Liver (tissue), 9 donors: ENCODE results near the gene RBKS. TPM values are rescaled to one million over a fixed set of nuclear protein-coding genes. Genes with fewer than 3 reads are reported as not detected.

Experiments used
- DNase-seq: peaks from one replicate; pipeline ENCODE4 v3.0.0-alpha.2; 2017; ENCODE audit warnings: low spot score
- H3K27ac ChIP-seq, 2 donors: one replicate each; pipeline ENCODE4 v1.7.0; 2013; ENCODE audit warnings: inconsistent platforms in 2 of 2, low read length in 2 of 2, control low read depth in 1 of 2, low read depth in 1 of 2, mild to moderate bottlenecking in 1 of 2
- H3K27me3 ChIP-seq, 4 donors: one replicate each; pipeline versions ENCODE4 v1.6.1 to v1.7.0; 2013; ENCODE audit warnings: low read length in 3 of 4, inconsistent platforms in 1 of 4, mild to moderate bottlenecking in 1 of 4, moderate library complexity in 1 of 4; ENCODE audit not compliant: control insufficient read depth in 4 of 4, insufficient read depth in 4 of 4
- H3K36me3 ChIP-seq, 4 donors: one replicate each; pipeline versions ENCODE4 v1.6.1 to v1.7.0; 2013; ENCODE audit warnings: low read length in 3 of 4, mild to moderate bottlenecking in 3 of 4, low read depth in 1 of 4, moderate library complexity in 1 of 4; ENCODE audit not compliant: control insufficient read depth in 4 of 4, insufficient read depth in 3 of 4
- H3K4me1 ChIP-seq, 4 donors: one replicate each; pipeline versions ENCODE4 v1.6.1 to v1.7.0; 2013; ENCODE audit warnings: low read length in 3 of 4, mild to moderate bottlenecking in 3 of 4, moderate library complexity in 1 of 4; ENCODE audit not compliant: control insufficient read depth in 4 of 4, insufficient read depth in 4 of 4
- H3K4me3 ChIP-seq, 3 donors: one replicate each; pipeline versions ENCODE4 v1.6.1 to v1.7.0; 2013; ENCODE audit warnings: low read length in 3 of 3, control low read depth in 1 of 3, low read depth in 1 of 3, mild to moderate bottlenecking in 1 of 3
- H3K9ac ChIP-seq, 2 donors: one replicate each; pipeline ENCODE4 v1.7.0; 2013; ENCODE audit warnings: low read length in 2 of 2, mild to moderate bottlenecking in 2 of 2, moderate library complexity in 2 of 2, control low read depth in 1 of 2, low read depth in 1 of 2
- H3K9me3 ChIP-seq, 4 donors: one replicate each; pipeline versions ENCODE4 v1.6.1 to v1.7.0; 2013; ENCODE audit warnings: low read length in 3 of 4; ENCODE audit not compliant: control insufficient read depth in 4 of 4
- ATF3 ChIP-seq: IDR thresholded peaks from 2 replicates; pipeline ENCODE4 v1.6.1; 2016; ENCODE audit warnings: antibody characterized with exemption
- CTCF ChIP-seq: fragments of 150-350 bp; IDR thresholded peaks from 2 replicates; pipeline ENCODE4 v1.5.1; 2017; ENCODE audit warnings: improper control_type of control experiment, low read depth, low read length; ENCODE audit not compliant: missing input control
- EGR1 ChIP-seq, 2 donors: IDR thresholded peaks; 2 replicates each; pipeline ENCODE4 v1.6.1; 2016 to 2018; ENCODE audit warnings: antibody characterized with exemption in 2 of 2, low read depth in 2 of 2
- FOXA1 ChIP-seq: IDR thresholded peaks from 2 replicates; pipeline ENCODE4 v1.6.1; 2016; ENCODE audit warnings: antibody characterized with exemption
- FOXA2 ChIP-seq: IDR thresholded peaks from 2 replicates; pipeline ENCODE4 v1.6.1; 2016; ENCODE audit warnings: antibody characterized with exemption
- GABPA ChIP-seq, 2 donors: IDR thresholded peaks in 1 of 2; conservative IDR thresholded peaks in 1 of 2; 2 replicates each; pipeline ENCODE4 v1.6.1; 2016; ENCODE audit warnings: antibody characterized with exemption in 2 of 2, mild to moderate bottlenecking in 1 of 2, moderate library complexity in 1 of 2
- HNF4A ChIP-seq, 2 donors: conservative IDR thresholded peaks; 2 replicates each; pipeline ENCODE4 v1.6.1; 2016; ENCODE audit warnings: antibody characterized with exemption in 2 of 2, mild to moderate bottlenecking in 2 of 2
- HNF4G ChIP-seq: IDR thresholded peaks from 2 replicates; pipeline ENCODE4 v1.6.1; 2016; ENCODE audit warnings: antibody characterized with exemption
- JUND ChIP-seq, 2 donors: IDR thresholded peaks; 2 replicates each; pipeline ENCODE4 v1.6.1; 2016; ENCODE audit warnings: antibody characterized with exemption in 2 of 2
- MAX ChIP-seq: IDR thresholded peaks from 2 replicates; pipeline ENCODE4 v1.6.1; 2016; ENCODE audit warnings: antibody characterized with exemption
- NR2F2 ChIP-seq: IDR thresholded peaks from 2 replicates; pipeline ENCODE4 v1.6.1; 2016; ENCODE audit warnings: antibody characterized with exemption
- RAD21 ChIP-seq, 2 donors: IDR thresholded peaks; 2 replicates each; pipeline ENCODE4 v1.6.1; 2016; ENCODE audit warnings: antibody characterized with exemption in 2 of 2, mild to moderate bottlenecking in 2 of 2
- REST ChIP-seq: IDR thresholded peaks from 2 replicates; pipeline ENCODE4 v1.6.1; 2016; ENCODE audit warnings: antibody characterized with exemption, mild to moderate bottlenecking
- RXRA ChIP-seq, 2 donors: IDR thresholded peaks; 2 replicates each; pipeline ENCODE4 v1.6.1; 2017 to 2018; ENCODE audit warnings: antibody characterized with exemption in 2 of 2, mild to moderate bottlenecking in 1 of 2
- SP1 ChIP-seq: IDR thresholded peaks from 2 replicates; pipeline ENCODE4 v1.6.1; 2018; ENCODE audit warnings: antibody characterized with exemption, mild to moderate bottlenecking
- TAF1 ChIP-seq: conservative IDR thresholded peaks from 2 replicates; pipeline ENCODE4 v1.6.1; 2016; ENCODE audit warnings: antibody characterized with exemption, mild to moderate bottlenecking
- YY1 ChIP-seq: IDR thresholded peaks from 2 replicates; pipeline ENCODE4 v1.6.1; 2016; ENCODE audit warnings: antibody characterized with exemption, mild to moderate bottlenecking
- ZBTB33 ChIP-seq: IDR thresholded peaks from 2 replicates; pipeline ENCODE4 v1.6.1; 2016; ENCODE audit warnings: antibody characterized with exemption
- WGBS: extraction: QIAGEN DNeasy Blood & Tissue Kit; methylation state at CpG from one replicate; pipeline ENCODE4 v1.1.7; 2013; 5-methylcytosine and 5-hydroxymethylcytosine counted together
- polyA plus RNA-seq, 2 donors: library from polyadenylated mRNA; stranded (reverse) in 1 of 2; unstranded in 1 of 2; fragments of 200-250 nt in 1 of 2; fragments of >200 nt in 1 of 2; fragmentation: Nextera tagmentation in 1 of 2; extraction: Ambion mirVana in 1 of 2; gene quantifications; one replicate each; pipeline versions ENCODE4 v1.2.1 to v1.2.3, GENCODE V29; 2013 to 2015
- total RNA-seq, 2 donors: library from RNA; depleted of rRNA; stranded (reverse); fragments of >200 nt; gene quantifications; one replicate each; pipeline ENCODE4 v1.2.3, GENCODE V29; 2014
- donor health status: healthy.
- donor health status: healthy.
- donor health status: healthy.
- donor health status: healthy.
- donor health status: healthy.

RBKS gene
- total and polyA plus RNA-seq, 4 donors = 6.3 to 18.8 (median 15.2) TPM

GRCh38 chr2:27890924-27891672, 911 bp upstream of the RBKS start:
- peak overlapping the region; percentile 63 to 98 (median 97) for H3K4me3 ChIP-seq
- peak; percentile 70 for DNase-seq
- H3K27me3 ChIP-seq = no peaks in the 10 kb centered on the region
- no peaks in the 10 kb centered on the region for H3K9me3 ChIP-seq
- peak; percentile 72 to 81 for TF ChIP-seq GABPA (IDR thresholded peaks at IDR 0.05 in 1 of 2, conservative IDR thresholded peaks at IDR 0.05 in 1 of 2)
- TF ChIP-seq JUND (IDR thresholded peaks at IDR 0.05) = peak in 1 of 2 donors; percentile 62
- TF ChIP-seq EGR1 (IDR thresholded peaks at IDR 0.05; ENCODE audit: low read depth in 2 of 2) = peak; percentile 64 to 84
- peak; percentile 4 for TF ChIP-seq CTCF
- no peak for TF ChIP-seq NR2F2
- no peak for TF ChIP-seq HNF4G
- no peak for TF ChIP-seq ATF3
- no peak for TF ChIP-seq TAF1
- TF ChIP-seq SP1 = no peak
- TF ChIP-seq RXRA (IDR thresholded peaks at IDR 0.05) = no peak
- no peak for TF ChIP-seq RAD21 (IDR thresholded peaks at IDR 0.05)
- no peak for TF ChIP-seq YY1
- no peak for TF ChIP-seq FOXA2
- TF ChIP-seq HNF4A (conservative IDR thresholded peaks at IDR 0.05) = no peak
- TF ChIP-seq ZBTB33 = no peak
- TF ChIP-seq REST = no peak
- peak; percentile 51 for TF ChIP-seq MAX
- no peak for TF ChIP-seq FOXA1
- peak overlapping the region; percentile 99 for H3K27ac ChIP-seq
- H3K4me1 ChIP-seq = peaks cover 4 to 18% (median 6%) of the 10 kb centered on the region in 4 donors
- H3K9ac ChIP-seq = peak overlapping the region; percentile 97
- no peaks in the 10 kb centered on the region for H3K36me3 ChIP-seq
- 9% methylated on average over 24 of the region's 24 CpGs for WGBS
